Measurements from ENCODE around the gene RPAP2.

DNA sequence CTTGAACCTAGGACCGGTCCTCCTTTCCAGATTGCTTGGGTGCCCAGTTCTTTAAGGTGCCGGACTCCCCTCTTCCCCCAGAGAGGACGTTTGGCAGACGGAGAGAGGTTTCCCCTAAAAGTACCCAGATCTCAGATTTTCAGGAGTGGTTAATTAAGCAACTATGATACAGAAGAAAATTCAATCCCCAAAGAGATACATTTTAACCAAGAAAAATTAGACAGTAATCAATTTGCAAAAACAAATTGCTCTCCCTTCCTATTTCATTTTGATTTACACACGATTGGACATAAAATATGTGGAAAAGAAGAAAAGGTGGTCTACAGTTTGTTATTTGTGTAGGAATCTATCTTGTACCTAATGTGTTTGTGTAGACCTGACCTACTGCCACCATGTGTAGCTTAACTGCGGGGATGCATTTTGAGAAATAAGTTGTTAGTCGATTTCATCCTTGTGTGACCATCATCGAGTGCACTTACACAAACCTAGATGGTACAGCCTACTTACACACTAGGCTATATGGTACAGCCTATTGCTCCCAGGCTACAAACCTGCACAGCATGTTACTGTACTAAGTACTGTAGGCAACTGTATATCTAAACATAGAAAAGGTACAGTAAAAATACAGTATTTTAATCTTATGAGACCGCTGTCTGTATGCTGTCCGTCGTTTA, 755 bp downstream of the RPAP2 start:
- TF ChIP-seq POLR2A (IDR thresholded peaks at IDR 0.05; ENCODE audit: low read depth, low read length) (no peak), TAF1 (IDR thresholded peaks at IDR 0.05; ENCODE audit: borderline replicate concordance, low read depth, low read length) (no peak), POLR2AphosphoS5 (IDR thresholded peaks at IDR 0.05; ENCODE audit: low read depth, low read length) (no peak)

Data from GM12892 (cell line).